IMR-90 (cell line): ENCODE data around the gene NR6A1. TPM values are rescaled to one million over a fixed set of nuclear protein-coding genes. Genes with fewer than 3 reads are reported as not detected.

Experiments
- ATAC-seq: fragments of 200-7000 bp; cut with Tn5 transposase; 2 replicates; pipeline ENCODE4 v1.9.1; 2020; ENCODE audit warnings: low read depth, mild to moderate bottlenecking, moderate library complexity
- BruUV-seq: library from RNA; stranded (reverse); fragments of 400-500 nt; replicated peaks from 2 replicates; lab custom pipeline; 2021; lab: Mats Ljungman, UMichigan
- CTCF ChIA-PET: fragments of 300-600 bp; formaldehyde crosslinking; extraction: SDS; loops from one replicate; lab custom pipeline; 2021; ENCODE audit warnings: antibody characterized with exemption; lab: Yijun Ruan, JAX
- POLR2A ChIA-PET: fragments of 300-600 bp; sonication (Branson Sonifier 250); formaldehyde crosslinking; loops from one replicate; lab custom pipeline; 2022; ENCODE audit warnings: antibody characterized with exemption; ENCODE audit not compliant: unreplicated experiment; lab: Charles Lee
- DNase-seq: peaks from one replicate; pipeline ENCODE4 v3.0.0; 2013
- H2AFZ ChIP-seq: replicated peaks from 2 replicates; pipeline ENCODE3; 2013; ENCODE audit warnings: low read length, mild to moderate bottlenecking; ENCODE audit not compliant: poor library complexity
- H2AK5ac ChIP-seq: 2 replicates; pipeline ENCODE4 v1.6.1; 2013; ENCODE audit warnings: low read depth, low read length, inconsistent platforms
- H2AK9ac ChIP-seq: replicated peaks from 2 replicates; pipeline ENCODE3; 2013; ENCODE audit warnings: mild to moderate bottlenecking, low read depth, low read length, moderate library complexity; ENCODE audit not compliant: poor library complexity
- H2BK120ac ChIP-seq: 2 replicates; pipeline ENCODE4 v1.6.1; 2013; ENCODE audit warnings: low read depth, low read length, inconsistent platforms
- H2BK15ac ChIP-seq: 3 replicates; pipeline ENCODE4 v1.6.1; 2013; ENCODE audit warnings: low read depth, low read length, inconsistent platforms
- H2BK20ac ChIP-seq: 2 replicates; pipeline ENCODE4 v1.6.1; 2013; ENCODE audit warnings: low read depth, mild to moderate bottlenecking, inconsistent platforms, low read length, moderate library complexity
- H2BK5ac ChIP-seq: 2 replicates; pipeline ENCODE4 v1.6.1; 2013; ENCODE audit warnings: mild to moderate bottlenecking, low read depth, low read length, inconsistent platforms; ENCODE audit not compliant: poor library complexity, severe bottlenecking
- H3K14ac ChIP-seq: replicated peaks from 2 replicates; pipeline ENCODE4 v1.6.1; 2013; ENCODE audit warnings: low read depth, low read length, inconsistent platforms
- H3K18ac ChIP-seq: 2 replicates; pipeline ENCODE4 v1.6.1; 2013; ENCODE audit warnings: low read depth, low read length, control low read depth
- H3K23ac ChIP-seq: 2 replicates; pipeline ENCODE4 v1.6.1; 2013; ENCODE audit warnings: low read depth, low read length, inconsistent platforms
- H3K27ac ChIP-seq: 2 replicates; pipeline ENCODE4 v1.5.1; 2013; ENCODE audit warnings: mild to moderate bottlenecking, control low read depth, low read length; ENCODE audit not compliant: insufficient read depth
- H3K27me3 ChIP-seq: 2 replicates; pipeline ENCODE4 v1.6.1; 2013; ENCODE audit warnings: low read length; ENCODE audit not compliant: control insufficient read depth, insufficient read depth
- H3K36me3 ChIP-seq: 2 replicates; pipeline ENCODE4 v1.6.1; 2013; ENCODE audit warnings: low read length, mixed read lengths; ENCODE audit not compliant: control insufficient read depth, insufficient read depth
- H3K4ac ChIP-seq: 2 replicates; pipeline ENCODE4 v1.6.1; 2013; ENCODE audit warnings: low read depth, low read length, inconsistent platforms
- H3K4me1 ChIP-seq: 2 replicates; pipeline ENCODE4 v1.6.1; 2013; ENCODE audit warnings: low read length, mixed read lengths; ENCODE audit not compliant: control insufficient read depth, insufficient read depth
- H3K4me2 ChIP-seq: 2 replicates; pipeline ENCODE4 v1.6.1; 2013; ENCODE audit warnings: low read depth, mild to moderate bottlenecking, control low read depth, low read length, moderate library complexity
- H3K4me3 ChIP-seq: 2 replicates; pipeline ENCODE4 v1.5.1; 2013; ENCODE audit warnings: low read depth, mild to moderate bottlenecking, control low read depth, low read length, moderate library complexity; ENCODE audit not compliant: insufficient read depth
- H3K56ac ChIP-seq: 2 replicates; pipeline ENCODE4 v1.6.1; 2013; ENCODE audit warnings: low read length, inconsistent platforms; ENCODE audit not compliant: insufficient read depth; ENCODE audit errors: extremely low read depth
- H3K79me1 ChIP-seq, 2 experiments: 2 replicates each; pipeline ENCODE4 v1.6.1; 2013; ENCODE audit warnings: low read length in 2 of 2, inconsistent platforms in 1 of 2, low read depth in 1 of 2
- H3K9ac ChIP-seq: 2 replicates; pipeline ENCODE4 v1.6.1; 2013; ENCODE audit warnings: low read depth, low read length, control low read depth
- H3K9me1 ChIP-seq: 2 replicates; pipeline ENCODE4 v1.6.1; 2013; ENCODE audit warnings: low read length, inconsistent platforms; ENCODE audit not compliant: insufficient read depth
- H3K9me3 ChIP-seq: 2 replicates; pipeline ENCODE4 v1.6.1; 2013; ENCODE audit warnings: low read length; ENCODE audit not compliant: control insufficient read depth, insufficient read depth
- H4K20me1 ChIP-seq: 2 replicates; pipeline ENCODE4 v1.6.1; 2013; ENCODE audit warnings: low read length, inconsistent platforms; ENCODE audit not compliant: insufficient read depth
- H4K5ac ChIP-seq: 2 replicates; pipeline ENCODE4 v1.6.1; 2013; ENCODE audit warnings: mild to moderate bottlenecking, low read depth, low read length, control low read depth
- H4K8ac ChIP-seq, 2 experiments: 2 replicates each; pipeline ENCODE4 v1.6.1; 2013; ENCODE audit warnings: low read depth in 2 of 2, low read length in 2 of 2, control low read depth in 1 of 2, inconsistent platforms in 1 of 2
- H4K91ac ChIP-seq: 2 replicates; pipeline ENCODE4 v1.6.1; 2013; ENCODE audit warnings: low read depth, low read length, inconsistent platforms; ENCODE audit not compliant: insufficient read depth
- BHLHE40 ChIP-seq: fragments of 150-350 bp; IDR thresholded peaks from 2 replicates; pipeline ENCODE4 v1.6.1; 2016; ENCODE audit warnings: mild to moderate bottlenecking, low read depth, low read length
- CHD1 ChIP-seq: IDR thresholded peaks from 2 replicates; pipeline ENCODE4 v1.6.1; 2012; ENCODE audit warnings: low read depth, low read length, improper control_type of control experiment
- FOS ChIP-seq: fragments of 150-350 bp; IDR thresholded peaks from 2 replicates; pipeline ENCODE4 v1.6.1; 2016; ENCODE audit warnings: low read depth, low read length
- MAZ ChIP-seq: IDR thresholded peaks from 2 replicates; pipeline ENCODE4 v1.6.1; 2012; ENCODE audit warnings: low read depth, mild to moderate bottlenecking, low read length, improper control_type of control experiment, moderate library complexity, borderline replicate concordance
- MXI1 ChIP-seq: IDR thresholded peaks from 2 replicates; pipeline ENCODE4 v1.6.1; 2012; ENCODE audit warnings: low read depth, mild to moderate bottlenecking, low read length, moderate library complexity, borderline replicate concordance
- POLR2A ChIP-seq: IDR thresholded peaks from 2 replicates; pipeline ENCODE4 v1.6.1; 2012; ENCODE audit warnings: mild to moderate bottlenecking, low read depth, low read length
- RAD21 ChIP-seq: IDR thresholded peaks from 2 replicates; pipeline ENCODE4 v1.6.1; 2012; ENCODE audit warnings: low read length, improper control_type of control experiment
- RCOR1 ChIP-seq: IDR thresholded peaks from 2 replicates; pipeline ENCODE4 v1.6.1; 2012; ENCODE audit warnings: mild to moderate bottlenecking, low read length, improper control_type of control experiment; ENCODE audit not compliant: insufficient replicate concordance
- SMC3 ChIP-seq: fragments of 150-350 bp; IDR thresholded peaks from 2 replicates; pipeline ENCODE4 v1.6.1; 2016; ENCODE audit warnings: low read depth, mild to moderate bottlenecking, antibody characterized with exemption, low read length, moderate library complexity
- WGBS, 2 experiments: methylation state at CpG; one replicate each; pipeline versions ENCODE4 v1.1.5 to v1.1.7; 2013; ENCODE audit warnings: missing lambda C conversion rate in 2 of 2; ENCODE audit not compliant: insufficient read length in 1 of 2; ENCODE audit errors: extremely low coverage in 2 of 2; 5-methylcytosine and 5-hydroxymethylcytosine counted together
- dilution Hi-C: fragments of 300-500 bp; cut with HindIII; formaldehyde crosslinking; loops from one replicate; pipeline ENCODE4 v1.14.3; 2018; ENCODE audit warnings: low sequenced_read_pairs; ENCODE audit not compliant: unreplicated experiment
- in situ Hi-C: fragments of 300-500 bp; cut with MboI; formaldehyde crosslinking; loops from 3 replicates; pipeline ENCODE4 v1.14.3; 2019; ENCODE audit warnings: low sequenced_read_pairs, inconsistent platforms, mixed read lengths
- intact Hi-C: fragments of 100-400 bp; cut with micrococcal nuclease; formaldehyde crosslinking; loops from 2 replicates; pipeline ENCODE4 v1.10.0; 2022
- polyA plus RNA-seq, 3 experiments: library from polyadenylated mRNA; depleted of rRNA; stranded (reverse); fragments of >200 nt; gene quantifications; 2 replicates each; pipeline ENCODE4 v1.2.3, GENCODE V29; 2012; ENCODE audit warnings: low replicate concordance in 1 of 3
- total RNA-seq: library from RNA; depleted of rRNA; stranded (reverse); fragments of >200 nt; gene quantifications from 2 replicates; pipeline ENCODE4 v1.2.3, GENCODE V29; 2012
- TF ChIP-seq, protein P1 (sequence below): fragments of 150-350 bp; IDR thresholded peaks from 2 replicates; pipeline ENCODE4 v1.6.1; 2016; ENCODE audit warnings: low read depth, mild to moderate bottlenecking, low read length, moderate library complexity, borderline replicate concordance
- TF ChIP-seq, protein P2 (sequence below): conservative IDR thresholded peaks from 2 replicates; pipeline ENCODE4 v1.5.1; 2012; ENCODE audit warnings: mild to moderate bottlenecking, low read depth, low read length, improper control_type of control experiment

Gene NR6A1
- total and polyA plus RNA-seq, 2 of the 4 experiments (the other 2 are of a cell fraction): 0.14 to 0.36 TPM

DNA sequence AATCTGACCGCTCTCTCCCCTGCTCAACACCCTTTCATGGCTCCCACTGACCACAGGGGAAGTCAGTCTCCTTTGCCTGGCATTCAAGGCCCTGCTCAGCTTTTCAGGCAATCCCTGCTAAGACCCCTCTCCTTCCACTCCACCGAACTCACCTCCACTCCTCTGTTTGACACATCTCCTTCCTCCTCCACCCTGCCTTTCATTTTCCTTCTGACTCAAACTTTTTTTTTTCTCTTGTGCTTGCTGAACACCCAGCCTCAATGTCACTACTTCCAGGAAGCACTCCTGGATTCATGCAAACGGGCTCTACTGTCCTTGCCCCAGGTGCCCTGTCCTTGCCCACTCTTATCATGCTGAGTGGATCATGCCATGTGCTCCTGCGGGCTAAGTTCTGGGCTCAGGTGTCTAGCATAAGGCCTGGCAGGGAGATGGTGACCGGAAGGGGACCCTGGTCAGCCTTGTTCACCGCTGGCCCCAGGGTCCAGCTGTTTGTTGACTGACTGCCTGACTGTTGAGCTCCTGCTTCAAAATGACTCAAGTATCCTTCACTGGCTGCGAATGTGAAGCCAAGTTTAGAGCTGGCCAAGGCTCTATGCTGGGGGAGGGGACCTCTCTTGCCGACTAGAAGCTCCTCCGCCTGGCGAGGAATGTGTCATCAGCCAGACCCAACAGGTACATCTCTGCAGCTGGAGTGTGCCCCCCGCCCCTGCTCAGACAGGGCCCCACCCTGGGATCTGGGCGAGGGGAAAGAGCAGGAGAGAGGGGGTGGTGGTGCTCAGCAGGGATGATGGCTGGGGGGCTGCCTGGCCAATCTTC lies 270.1 kb downstream of the NR6A1 start:
- no peak overlapping the region for H3K56ac ChIP-seq
- peaks cover 3% of the 10 kb centered on the region; the same call in 1 of the 2 replicates for H4K20me1 ChIP-seq
- no peak overlapping the region for H3K14ac ChIP-seq
- H3K4me1 ChIP-seq: no peaks in the 10 kb centered on the region; the same call in 1 of the 2 replicates
- no peak overlapping the region for H4K5ac ChIP-seq
- no peak overlapping the region for H3K18ac ChIP-seq
- 44% methylated on average over 6 of the region's 12 CpGs; no CpG with 5 or more reads in 1 of the 2 experiments for WGBS, 2 experiments
- H3K23ac ChIP-seq: no peak overlapping the region
- H3K79me1 ChIP-seq: no peaks in the 10 kb centered on the region
- H3K9ac ChIP-seq: no peak overlapping the region
- no peak overlapping the region for H4K91ac ChIP-seq
- no peak for TF ChIP-seq CHD1
- TF ChIP-seq, protein P1, sequence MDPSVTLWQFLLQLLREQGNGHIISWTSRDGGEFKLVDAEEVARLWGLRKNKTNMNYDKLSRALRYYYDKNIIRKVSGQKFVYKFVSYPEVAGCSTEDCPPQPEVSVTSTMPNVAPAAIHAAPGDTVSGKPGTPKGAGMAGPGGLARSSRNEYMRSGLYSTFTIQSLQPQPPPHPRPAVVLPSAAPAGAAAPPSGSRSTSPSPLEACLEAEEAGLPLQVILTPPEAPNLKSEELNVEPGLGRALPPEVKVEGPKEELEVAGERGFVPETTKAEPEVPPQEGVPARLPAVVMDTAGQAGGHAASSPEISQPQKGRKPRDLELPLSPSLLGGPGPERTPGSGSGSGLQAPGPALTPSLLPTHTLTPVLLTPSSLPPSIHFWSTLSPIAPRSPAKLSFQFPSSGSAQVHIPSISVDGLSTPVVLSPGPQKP: no peak
- TF ChIP-seq RCOR1: no peak
- no peak for TF ChIP-seq FOS
- no peak for TF ChIP-seq MXI1
- no peak for TF ChIP-seq MAZ
- no peak for TF ChIP-seq POLR2A
- TF ChIP-seq RAD21: no peak
- TF ChIP-seq, protein P2, sequence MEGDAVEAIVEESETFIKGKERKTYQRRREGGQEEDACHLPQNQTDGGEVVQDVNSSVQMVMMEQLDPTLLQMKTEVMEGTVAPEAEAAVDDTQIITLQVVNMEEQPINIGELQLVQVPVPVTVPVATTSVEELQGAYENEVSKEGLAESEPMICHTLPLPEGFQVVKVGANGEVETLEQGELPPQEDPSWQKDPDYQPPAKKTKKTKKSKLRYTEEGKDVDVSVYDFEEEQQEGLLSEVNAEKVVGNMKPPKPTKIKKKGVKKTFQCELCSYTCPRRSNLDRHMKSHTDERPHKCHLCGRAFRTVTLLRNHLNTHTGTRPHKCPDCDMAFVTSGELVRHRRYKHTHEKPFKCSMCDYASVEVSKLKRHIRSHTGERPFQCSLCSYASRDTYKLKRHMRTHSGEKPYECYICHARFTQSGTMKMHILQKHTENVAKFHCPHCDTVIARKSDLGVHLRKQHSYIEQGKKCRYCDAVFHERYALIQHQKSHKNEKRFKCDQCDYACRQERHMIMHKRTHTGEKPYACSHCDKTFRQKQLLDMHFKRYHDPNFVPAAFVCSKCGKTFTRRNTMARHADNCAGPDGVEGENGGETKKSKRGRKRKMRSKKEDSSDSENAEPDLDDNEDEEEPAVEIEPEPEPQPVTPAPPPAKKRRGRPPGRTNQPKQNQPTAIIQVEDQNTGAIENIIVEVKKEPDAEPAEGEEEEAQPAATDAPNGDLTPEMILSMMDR: no peak
- TF ChIP-seq SMC3: no peak
- no peak for TF ChIP-seq BHLHE40
- intact Hi-C loops (no loop called here), dilution Hi-C loops (no loop called here), in situ Hi-C loops (no loop called here)
- POLR2A ChIA-PET: no interaction called here
- no peak overlapping the region for H2BK20ac ChIP-seq
- no peak for DNase-seq
- H3K4ac ChIP-seq: no peak overlapping the region
- no peak overlapping the region for H3K4me2 ChIP-seq
- BruUV-seq: no TSS peak
- H3K4me3 ChIP-seq: no peak overlapping the region
- peaks cover 6% of the 10 kb centered on the region for H3K9me3 ChIP-seq
- no peak overlapping the region for H2BK5ac ChIP-seq
- H2AK9ac ChIP-seq: no peak overlapping the region
- H4K8ac ChIP-seq: no peak overlapping the region
- ATAC-seq: no peak
- H3K27me3 ChIP-seq: peaks cover 91% of the 10 kb centered on the region
- no peak overlapping the region for H2AK5ac ChIP-seq
- no peak overlapping the region for H3K27ac ChIP-seq
- CTCF ChIA-PET: no interaction called here
- H2BK120ac ChIP-seq: no peak overlapping the region
- H2BK15ac ChIP-seq: no peak overlapping the region
- H3K9me1 ChIP-seq: no peaks in the 10 kb centered on the region
- H3K36me3 ChIP-seq: no peaks in the 10 kb centered on the region
- H2AFZ ChIP-seq: no peak overlapping the region
